HEK293 (cell line): ENCODE data around the gene NELFB.

ENCODE experiments used
- EGR2 ChIP-seq: fragments of 450-650 bp; formaldehyde crosslinking; IDR thresholded peaks from 2 replicates; pipeline ENCODE4 v1.5.1; 2016; ENCODE audit warnings: low read depth, missing biosample characterization, missing genetic modification characterization
- GLIS2 ChIP-seq: fragments of 450-650 bp; formaldehyde crosslinking; IDR thresholded peaks from 2 replicates; pipeline ENCODE4 v1.5.1; 2016; ENCODE audit warnings: missing biosample characterization, missing genetic modification characterization
- IKZF3 ChIP-seq: fragments of 450-650 bp; IDR thresholded peaks from 2 replicates; pipeline ENCODE4 v1.5.0; 2018; ENCODE audit warnings: missing biosample characterization, mild to moderate bottlenecking, missing genetic modification characterization, moderate library complexity
- SP3 ChIP-seq: fragments of 450-650 bp; formaldehyde crosslinking; IDR thresholded peaks from 2 replicates; pipeline ENCODE4 v1.5.1; 2016; ENCODE audit warnings: missing biosample characterization, missing genetic modification characterization
- SP7 ChIP-seq: fragments of 450-650 bp; formaldehyde crosslinking; IDR thresholded peaks from 2 replicates; pipeline ENCODE4 v1.5.1; 2016; ENCODE audit warnings: missing biosample characterization, missing genetic modification characterization
- YY1 ChIP-seq: fragments of 450-650 bp; formaldehyde crosslinking; IDR thresholded peaks from 2 replicates; pipeline ENCODE4 v1.5.1; 2018; ENCODE audit warnings: missing biosample characterization, missing genetic modification characterization
- ZBTB1 ChIP-seq: fragments of 450-650 bp; formaldehyde crosslinking; IDR thresholded peaks from 2 replicates; pipeline ENCODE4 v1.5.1; 2016; ENCODE audit warnings: missing biosample characterization, missing genetic modification characterization
- ZBTB6 ChIP-seq: fragments of 450-650 bp; formaldehyde crosslinking; IDR thresholded peaks from 2 replicates; pipeline ENCODE4 v1.5.1; 2017; ENCODE audit warnings: missing biosample characterization, missing genetic modification characterization
- ZEB2 ChIP-seq: fragments of 450-650 bp; formaldehyde crosslinking; IDR thresholded peaks from 2 replicates; pipeline ENCODE4 v1.5.1; 2016; ENCODE audit warnings: missing biosample characterization, missing genetic modification characterization
- ZFP69B ChIP-seq: fragments of 450-650 bp; formaldehyde crosslinking; IDR thresholded peaks from 2 replicates; pipeline ENCODE4 v1.5.1; 2016; ENCODE audit warnings: missing biosample characterization, missing genetic modification characterization
- ZNF10 ChIP-seq: fragments of 450-650 bp; formaldehyde crosslinking; IDR thresholded peaks from 2 replicates; pipeline ENCODE4 v1.5.1; 2017; ENCODE audit warnings: missing biosample characterization, missing genetic modification characterization
- ZNF221 ChIP-seq: fragments of 450-650 bp; formaldehyde crosslinking; IDR thresholded peaks from 2 replicates; pipeline ENCODE4 v1.5.1; 2017; ENCODE audit warnings: missing biosample characterization, missing genetic modification characterization, borderline replicate concordance
- ZNF274 ChIP-seq, 2 experiments: fragments of 200-500 bp in 1 of 2; fragments of 450-650 bp in 1 of 2; sonication (Bioruptor generic) in 1 of 2; formaldehyde crosslinking in 1 of 2; IDR thresholded peaks; 2 replicates each; pipeline versions ENCODE4 v1.5.1 to v1.6.1; 2014 to 2016; ENCODE audit warnings: borderline replicate concordance in 1 of 2, inconsistent platforms in 1 of 2, low read length in 1 of 2, missing biosample characterization in 1 of 2, missing genetic modification characterization in 1 of 2
- ZNF280D ChIP-seq: fragments of 450-650 bp; formaldehyde crosslinking; IDR thresholded peaks from 2 replicates; pipeline ENCODE4 v1.5.1; 2016; ENCODE audit warnings: missing biosample characterization, missing genetic modification characterization
- ZNF335 ChIP-seq: fragments of 450-650 bp; formaldehyde crosslinking; conservative IDR thresholded peaks from 2 replicates; pipeline ENCODE4 v1.5.1; 2016; ENCODE audit warnings: missing biosample characterization, missing genetic modification characterization
- ZNF366 ChIP-seq: fragments of 450-650 bp; formaldehyde crosslinking; conservative IDR thresholded peaks from 2 replicates; pipeline ENCODE4 v1.5.1; 2016; ENCODE audit warnings: missing biosample characterization, missing genetic modification characterization
- ZNF433 ChIP-seq: fragments of 450-650 bp; formaldehyde crosslinking; IDR thresholded peaks from 2 replicates; pipeline ENCODE4 v1.5.1; 2016; ENCODE audit warnings: missing biosample characterization, missing genetic modification characterization, low read depth
- ZNF555 ChIP-seq: fragments of 450-650 bp; formaldehyde crosslinking; conservative IDR thresholded peaks from 2 replicates; pipeline ENCODE4 v1.5.1; 2017; ENCODE audit warnings: missing biosample characterization, mild to moderate bottlenecking, missing genetic modification characterization, inconsistent platforms
- ZNF580 ChIP-seq: fragments of 450-650 bp; formaldehyde crosslinking; IDR thresholded peaks from 2 replicates; pipeline ENCODE4 v1.5.1; 2016; ENCODE audit warnings: missing biosample characterization, missing genetic modification characterization
- ZNF624 ChIP-seq: fragments of 450-650 bp; formaldehyde crosslinking; IDR thresholded peaks from 2 replicates; pipeline ENCODE4 v1.5.1; 2017; ENCODE audit warnings: missing biosample characterization, missing genetic modification characterization
- ZNF658 ChIP-seq: fragments of 450-650 bp; formaldehyde crosslinking; IDR thresholded peaks from 2 replicates; pipeline ENCODE4; 2016; ENCODE audit warnings: missing biosample characterization, missing genetic modification characterization
- ZNF677 ChIP-seq: fragments of 450-650 bp; IDR thresholded peaks from 2 replicates; pipeline ENCODE4 v1.5.0; 2018; ENCODE audit warnings: missing biosample characterization, mild to moderate bottlenecking, missing genetic modification characterization, moderate library complexity
- ZNF777 ChIP-seq: fragments of 450-650 bp; formaldehyde crosslinking; IDR thresholded peaks from 2 replicates; pipeline ENCODE4 v1.5.1; 2017; ENCODE audit warnings: missing biosample characterization, missing genetic modification characterization, borderline replicate concordance
- ZNF791 ChIP-seq: fragments of 450-650 bp; formaldehyde crosslinking; IDR thresholded peaks from 2 replicates; pipeline ENCODE4 v1.5.1; 2016; ENCODE audit warnings: missing biosample characterization, missing genetic modification characterization
- ZNF792 ChIP-seq: fragments of 450-650 bp; formaldehyde crosslinking; IDR thresholded peaks from 2 replicates; pipeline ENCODE4 v1.5.1; 2016; ENCODE audit warnings: missing biosample characterization, missing genetic modification characterization
- ZSCAN30 ChIP-seq: fragments of 450-650 bp; IDR thresholded peaks from 2 replicates; pipeline ENCODE4 v1.5.1; 2018; ENCODE audit warnings: missing biosample characterization, mild to moderate bottlenecking, missing genetic modification characterization, moderate library complexity
- TF ChIP-seq, protein P1 (sequence below): fragments of 450-650 bp; formaldehyde crosslinking; IDR thresholded peaks from 2 replicates; pipeline ENCODE4 v1.5.1; 2016; ENCODE audit warnings: missing biosample characterization, missing genetic modification characterization, borderline replicate concordance
- TF ChIP-seq, protein P2 (sequence below): fragments of 450-650 bp; formaldehyde crosslinking; IDR thresholded peaks from 2 replicates; pipeline ENCODE4 v1.5.0; 2017; ENCODE audit warnings: missing biosample characterization, missing genetic modification characterization, borderline replicate concordance

NELFB gene

GRCh38 chr9:137240318-137240840, 14.7 kb upstream of the NELFB start (continued):
- peak; percentile 74 for TF ChIP-seq ZSCAN30 (tag by site-specific recombination)
- TF ChIP-seq YY1 (tag by site-specific recombination): 0 out of 2 replicates have a peak, but pooled peaks have one; percentile 24
- TF ChIP-seq ZNF335 (tag by site-specific recombination): peak; percentile 93
- peak; percentile 29; the same call in 1 of the 2 replicates for TF ChIP-seq ZBTB1 (tag by site-specific recombination)
- TF ChIP-seq, protein P1, sequence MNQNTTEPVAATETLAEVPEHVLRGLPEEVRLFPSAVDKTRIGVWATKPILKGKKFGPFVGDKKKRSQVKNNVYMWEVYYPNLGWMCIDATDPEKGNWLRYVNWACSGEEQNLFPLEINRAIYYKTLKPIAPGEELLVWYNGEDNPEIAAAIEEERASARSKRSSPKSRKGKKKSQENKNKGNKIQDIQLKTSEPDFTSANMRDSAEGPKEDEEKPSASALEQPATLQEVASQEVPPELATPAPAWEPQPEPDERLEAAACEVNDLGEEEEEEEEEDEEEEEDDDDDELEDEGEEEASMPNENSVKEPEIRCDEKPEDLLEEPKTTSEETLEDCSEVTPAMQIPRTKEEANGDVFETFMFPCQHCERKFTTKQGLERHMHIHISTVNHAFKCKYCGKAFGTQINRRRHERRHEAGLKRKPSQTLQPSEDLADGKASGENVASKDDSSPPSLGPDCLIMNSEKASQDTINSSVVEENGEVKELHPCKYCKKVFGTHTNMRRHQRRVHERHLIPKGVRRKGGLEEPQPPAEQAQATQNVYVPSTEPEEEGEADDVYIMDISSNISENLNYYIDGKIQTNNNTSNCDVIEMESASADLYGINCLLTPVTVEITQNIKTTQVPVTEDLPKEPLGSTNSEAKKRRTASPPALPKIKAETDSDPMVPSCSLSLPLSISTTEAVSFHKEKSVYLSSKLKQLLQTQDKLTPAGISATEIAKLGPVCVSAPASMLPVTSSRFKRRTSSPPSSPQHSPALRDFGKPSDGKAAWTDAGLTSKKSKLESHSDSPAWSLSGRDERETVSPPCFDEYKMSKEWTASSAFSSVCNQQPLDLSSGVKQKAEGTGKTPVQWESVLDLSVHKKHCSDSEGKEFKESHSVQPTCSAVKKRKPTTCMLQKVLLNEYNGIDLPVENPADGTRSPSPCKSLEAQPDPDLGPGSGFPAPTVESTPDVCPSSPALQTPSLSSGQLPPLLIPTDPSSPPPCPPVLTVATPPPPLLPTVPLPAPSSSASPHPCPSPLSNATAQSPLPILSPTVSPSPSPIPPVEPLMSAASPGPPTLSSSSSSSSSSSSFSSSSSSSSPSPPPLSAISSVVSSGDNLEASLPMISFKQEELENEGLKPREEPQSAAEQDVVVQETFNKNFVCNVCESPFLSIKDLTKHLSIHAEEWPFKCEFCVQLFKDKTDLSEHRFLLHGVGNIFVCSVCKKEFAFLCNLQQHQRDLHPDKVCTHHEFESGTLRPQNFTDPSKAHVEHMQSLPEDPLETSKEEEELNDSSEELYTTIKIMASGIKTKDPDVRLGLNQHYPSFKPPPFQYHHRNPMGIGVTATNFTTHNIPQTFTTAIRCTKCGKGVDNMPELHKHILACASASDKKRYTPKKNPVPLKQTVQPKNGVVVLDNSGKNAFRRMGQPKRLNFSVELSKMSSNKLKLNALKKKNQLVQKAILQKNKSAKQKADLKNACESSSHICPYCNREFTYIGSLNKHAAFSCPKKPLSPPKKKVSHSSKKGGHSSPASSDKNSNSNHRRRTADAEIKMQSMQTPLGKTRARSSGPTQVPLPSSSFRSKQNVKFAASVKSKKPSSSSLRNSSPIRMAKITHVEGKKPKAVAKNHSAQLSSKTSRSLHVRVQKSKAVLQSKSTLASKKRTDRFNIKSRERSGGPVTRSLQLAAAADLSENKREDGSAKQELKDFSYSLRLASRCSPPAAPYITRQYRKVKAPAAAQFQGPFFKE (tag by site-specific recombination): no peak
- TF ChIP-seq, protein P2, sequence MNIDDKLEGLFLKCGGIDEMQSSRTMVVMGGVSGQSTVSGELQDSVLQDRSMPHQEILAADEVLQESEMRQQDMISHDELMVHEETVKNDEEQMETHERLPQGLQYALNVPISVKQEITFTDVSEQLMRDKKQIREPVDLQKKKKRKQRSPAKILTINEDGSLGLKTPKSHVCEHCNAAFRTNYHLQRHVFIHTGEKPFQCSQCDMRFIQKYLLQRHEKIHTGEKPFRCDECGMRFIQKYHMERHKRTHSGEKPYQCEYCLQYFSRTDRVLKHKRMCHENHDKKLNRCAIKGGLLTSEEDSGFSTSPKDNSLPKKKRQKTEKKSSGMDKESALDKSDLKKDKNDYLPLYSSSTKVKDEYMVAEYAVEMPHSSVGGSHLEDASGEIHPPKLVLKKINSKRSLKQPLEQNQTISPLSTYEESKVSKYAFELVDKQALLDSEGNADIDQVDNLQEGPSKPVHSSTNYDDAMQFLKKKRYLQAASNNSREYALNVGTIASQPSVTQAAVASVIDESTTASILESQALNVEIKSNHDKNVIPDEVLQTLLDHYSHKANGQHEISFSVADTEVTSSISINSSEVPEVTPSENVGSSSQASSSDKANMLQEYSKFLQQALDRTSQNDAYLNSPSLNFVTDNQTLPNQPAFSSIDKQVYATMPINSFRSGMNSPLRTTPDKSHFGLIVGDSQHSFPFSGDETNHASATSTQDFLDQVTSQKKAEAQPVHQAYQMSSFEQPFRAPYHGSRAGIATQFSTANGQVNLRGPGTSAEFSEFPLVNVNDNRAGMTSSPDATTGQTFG (tag by site-specific recombination): no peak
- TF ChIP-seq EGR2: peak; percentile 85
- no peak for TF ChIP-seq ZNF221 (tag by site-specific recombination)
- peak; percentile 77 for TF ChIP-seq ZNF580 (tag by site-specific recombination)
- TF ChIP-seq SP7: peak; percentile 86
- TF ChIP-seq ZEB2 (tag by site-specific recombination): peak; percentile 97
- TF ChIP-seq ZNF274 (IDR thresholded peaks at IDR 0.05; ENCODE audit: low read length): no peak
- TF ChIP-seq ZNF274 (tag by site-specific recombination; IDR thresholded peaks at IDR 0.05; ENCODE audit: borderline replicate concordance): no peak
- TF ChIP-seq ZNF280D (tag by site-specific recombination): no peak
- TF ChIP-seq ZNF791 (tag by site-specific recombination): no peak
- TF ChIP-seq ZNF366: no peak
- peak; percentile 86 for TF ChIP-seq ZBTB6 (tag by site-specific recombination)
- TF ChIP-seq ZNF792 (tag by site-specific recombination): no peak
- no peak for TF ChIP-seq ZNF658 (tag by site-specific recombination)
- peak; percentile 57 for TF ChIP-seq SP3 (tag by site-specific recombination)
- peak; percentile 97 for TF ChIP-seq GLIS2 (tag by site-specific recombination)
- no peak for TF ChIP-seq ZNF624 (tag by site-specific recombination)
- TF ChIP-seq ZNF10 (tag by site-specific recombination): peak; percentile 69
- peak; percentile 84 for TF ChIP-seq IKZF3 (tag by site-specific recombination)
- peak; percentile 80 for TF ChIP-seq ZFP69B
- TF ChIP-seq ZNF555 (tag by site-specific recombination): no peak
- peak; percentile 86 for TF ChIP-seq ZNF777
- TF ChIP-seq ZNF433: no peak
- no peak for TF ChIP-seq ZNF677 (tag by site-specific recombination)
